NB4 (cell line): ENCODE data around the gene SFTPB.

Experiments
- MYC ChIP-seq: IDR thresholded peaks from 2 replicates; pipeline ENCODE4 v1.6.1; 2011; ENCODE audit warnings: low read depth, low read length
- POLR2A ChIP-seq: IDR thresholded peaks from 2 replicates; pipeline ENCODE4 v1.6.1; 2011; ENCODE audit warnings: mild to moderate bottlenecking; ENCODE audit not compliant: insufficient read length; ENCODE audit errors: extremely low read depth
- TF ChIP-seq, protein P1 (sequence below): IDR thresholded peaks from one replicate; pipeline ENCODE4 v1.5.1; 2012; ENCODE audit warnings: low read depth, low read length
- TF ChIP-seq, protein P2 (sequence below): IDR thresholded peaks from 2 replicates; pipeline ENCODE4 v1.6.1; 2011; ENCODE audit warnings: low read depth, low read length

DNA sequence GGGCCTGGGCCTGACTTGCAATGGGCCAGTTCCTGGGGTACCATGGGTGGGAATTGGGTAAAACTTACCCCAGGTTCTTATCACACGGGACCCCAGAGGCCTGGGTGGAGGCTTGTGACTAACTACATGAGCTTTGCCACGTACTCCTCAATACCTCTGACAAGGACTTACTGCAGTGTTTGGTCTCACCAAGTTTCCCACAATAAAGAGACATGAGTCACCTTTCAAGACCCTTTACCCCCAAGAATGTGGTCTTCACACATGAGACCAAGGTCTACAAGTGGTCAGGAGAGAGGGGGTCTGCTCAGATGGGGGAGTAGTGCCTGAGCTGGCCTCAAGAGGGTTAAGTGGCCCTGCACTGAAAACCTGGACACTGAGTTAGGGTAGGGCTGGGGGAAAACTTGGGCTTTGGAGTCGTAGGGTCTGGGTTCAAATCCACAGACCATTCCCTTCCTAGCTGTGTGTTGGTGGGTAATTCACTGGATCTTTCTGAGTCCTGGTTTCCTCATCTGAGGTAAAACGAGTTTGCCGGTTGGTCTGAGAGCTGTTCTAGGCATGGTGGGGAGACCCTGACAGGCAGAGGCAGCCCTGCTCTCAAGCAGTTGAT lies 24.1 kb upstream of the SFTPB start:
- TF ChIP-seq POLR2A (no peak), MYC (no peak)
- TF ChIP-seq, protein P1, sequence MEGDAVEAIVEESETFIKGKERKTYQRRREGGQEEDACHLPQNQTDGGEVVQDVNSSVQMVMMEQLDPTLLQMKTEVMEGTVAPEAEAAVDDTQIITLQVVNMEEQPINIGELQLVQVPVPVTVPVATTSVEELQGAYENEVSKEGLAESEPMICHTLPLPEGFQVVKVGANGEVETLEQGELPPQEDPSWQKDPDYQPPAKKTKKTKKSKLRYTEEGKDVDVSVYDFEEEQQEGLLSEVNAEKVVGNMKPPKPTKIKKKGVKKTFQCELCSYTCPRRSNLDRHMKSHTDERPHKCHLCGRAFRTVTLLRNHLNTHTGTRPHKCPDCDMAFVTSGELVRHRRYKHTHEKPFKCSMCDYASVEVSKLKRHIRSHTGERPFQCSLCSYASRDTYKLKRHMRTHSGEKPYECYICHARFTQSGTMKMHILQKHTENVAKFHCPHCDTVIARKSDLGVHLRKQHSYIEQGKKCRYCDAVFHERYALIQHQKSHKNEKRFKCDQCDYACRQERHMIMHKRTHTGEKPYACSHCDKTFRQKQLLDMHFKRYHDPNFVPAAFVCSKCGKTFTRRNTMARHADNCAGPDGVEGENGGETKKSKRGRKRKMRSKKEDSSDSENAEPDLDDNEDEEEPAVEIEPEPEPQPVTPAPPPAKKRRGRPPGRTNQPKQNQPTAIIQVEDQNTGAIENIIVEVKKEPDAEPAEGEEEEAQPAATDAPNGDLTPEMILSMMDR, result no peak
- TF ChIP-seq, protein P2, sequence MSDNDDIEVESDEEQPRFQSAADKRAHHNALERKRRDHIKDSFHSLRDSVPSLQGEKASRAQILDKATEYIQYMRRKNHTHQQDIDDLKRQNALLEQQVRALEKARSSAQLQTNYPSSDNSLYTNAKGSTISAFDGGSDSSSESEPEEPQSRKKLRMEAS, result no peak
